Mammary epithelial cell (primary cell): Measurements from ENCODE around the gene KCNN3.

Experiments used
- CTCF ChIP-seq, 2 donors: IDR thresholded peaks in 1 of 2; conservative IDR thresholded peaks in 1 of 2; 2 replicates each; pipeline ENCODE4 v1.5.1; 2011 to 2012; ENCODE audit warnings: inconsistent platforms in 2 of 2, low read length in 2 of 2, mild to moderate bottlenecking in 2 of 2, control low read depth in 1 of 2, low read depth in 1 of 2; ENCODE audit not compliant: insufficient read depth in 1 of 2; ENCODE audit errors: extremely low read depth in 1 of 2
- EZH2 ChIP-seq: IDR thresholded peaks from 2 replicates; pipeline ENCODE4 v1.6.1; 2012; ENCODE audit warnings: low read length, inconsistent platforms, borderline replicate concordance

DNA sequence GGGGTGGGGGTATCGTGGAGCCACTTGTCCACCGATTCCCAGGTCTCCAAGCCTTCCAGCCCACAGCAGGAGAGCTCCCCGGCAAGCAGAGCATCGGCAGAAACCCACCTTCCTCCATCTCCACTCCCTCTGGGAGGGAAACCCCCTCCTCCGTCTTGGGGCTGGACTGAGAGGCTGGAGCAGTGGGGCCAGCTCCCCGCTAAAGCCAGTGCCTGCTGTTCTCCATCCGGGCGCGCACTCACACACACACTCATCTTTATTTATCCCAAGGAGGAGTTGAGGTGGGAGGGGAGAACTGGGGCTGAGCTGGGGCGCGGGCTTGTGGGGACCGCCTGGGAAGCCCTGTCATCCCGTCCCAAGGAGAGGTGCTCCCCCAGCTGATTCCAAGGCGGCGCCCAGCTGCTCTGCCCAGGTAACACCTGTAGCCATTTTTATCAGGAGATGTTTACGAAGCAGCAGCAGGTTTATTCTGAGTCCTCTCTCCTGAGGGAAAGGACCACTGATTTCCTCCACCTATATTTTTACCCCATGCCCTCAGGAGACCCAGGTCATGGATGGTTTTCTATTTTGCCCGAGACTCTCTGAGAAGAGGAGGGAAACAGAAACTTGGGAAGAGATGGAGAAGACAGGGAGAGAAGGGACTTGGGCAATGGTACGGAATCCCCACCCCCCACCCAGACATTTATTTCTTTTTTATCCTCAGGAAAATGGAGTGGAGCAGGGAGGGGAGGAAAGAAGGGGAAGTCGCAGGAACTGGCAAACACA is 2.1 kb downstream of the KCNN3 start:
- no peak for TF ChIP-seq CTCF (conservative IDR thresholded peaks at IDR 0.05 in 1 of 2, IDR thresholded peaks at IDR 0.05 in 1 of 2; ENCODE audit: extremely low read depth in 1 of 2, insufficient read depth in 1 of 2, low read depth in 1 of 2, low read length in 2 of 2)
- no peak for TF ChIP-seq EZH2
